GM18909 (cell line): ENCODE measurements around the gene ASPDH.

ENCODE experiments used
- ATAC-seq: cut with Tn5 transposase; IDR thresholded peaks from one replicate; pipeline ENCODE4 v1.9.1; 2021; ENCODE audit warnings: mild to moderate bottlenecking; ENCODE audit not compliant: unreplicated experiment, poor library complexity

The ASPDH gene

GRCh38 chr19:50513746-50514345 lies at the start of gene ASPDH:
ASPDH (minus strand) TSS chr19:50513913; CDS start chr19:50513823, 90 bp downstream.
- no peak for ATAC-seq

- no peak for ATAC-seq
Observed at GRCh38 chr19:50562996-50563395, 49.3 kb upstream of the ASPDH start.

- ATAC-seq = no peak
Observed at GRCh38 chr19:50562329-50562728, 48.6 kb upstream of the ASPDH start.

GRCh38 chr19:50559636-50560035 lies 45.9 kb upstream of the ASPDH start:
- no peak for ATAC-seq

GRCh38 chr19:50558449-50558848 lies 44.7 kb upstream of the ASPDH start:
- ATAC-seq = no peak

GRCh38 chr19:50558039-50558438 lies 44.3 kb upstream of the ASPDH start:
- no peak for ATAC-seq

GRCh38 chr19:50557009-50557613 lies 43.4 kb upstream of the ASPDH start:
- no peak for ATAC-seq

- no peak for ATAC-seq
Observed at GRCh38 chr19:50556282-50557008, 42.7 kb upstream of the ASPDH start.

- no peak for ATAC-seq
Observed at GRCh38 chr19:50555450-50556281, 42.0 kb upstream of the ASPDH start.

GRCh38 chr19:50555033-50555432 lies 41.3 kb upstream of the ASPDH start:
- no peak for ATAC-seq

GRCh38 chr19:50554212-50554611 lies 40.5 kb upstream of the ASPDH start:
- no peak for ATAC-seq

- ATAC-seq = no peak
Observed at GRCh38 chr19:50553134-50553703, 39.5 kb upstream of the ASPDH start.

GRCh38 chr19:50552540-50552939 lies 38.8 kb upstream of the ASPDH start:
- no peak for ATAC-seq

- ATAC-seq = no peak
Observed at GRCh38 chr19:50551715-50552187, 38.0 kb upstream of the ASPDH start.

- no peak for ATAC-seq
Observed at GRCh38 chr19:50551034-50551714, 37.5 kb upstream of the ASPDH start.

- no peak for ATAC-seq
Observed at GRCh38 chr19:50550594-50550966, 36.9 kb upstream of the ASPDH start.

- ATAC-seq = no peak
Observed at GRCh38 chr19:50549927-50550593, 36.3 kb upstream of the ASPDH start.

GRCh38 chr19:50549059-50549926 lies 35.6 kb upstream of the ASPDH start:
- ATAC-seq = no peak
